VCaP (cell line): Measurements from ENCODE around the gene PAAF1.
"Not testable (repeated sequence)": the region's sequence is repeated elsewhere in the genome, so short reads cannot be mapped to it uniquely, and the experiment has no call there.

Source experiments
- H3K27ac ChIP-seq: fragments of 450-650 bp; 2 replicates; pipeline ENCODE4 v1.5.1; 2017
- CTCF ChIP-seq: fragments of 450-650 bp; conservative IDR thresholded peaks from 2 replicates; pipeline ENCODE4 v1.5.1; 2017; ENCODE audit warnings: mild to moderate bottlenecking, moderate library complexity

The PAAF1 gene

GRCh38 chr11:73931951-73932350 lies 55.2 kb downstream of the PAAF1 start:
- TF ChIP-seq CTCF = no peak
- H3K27ac ChIP-seq = no peak overlapping the region

- TF ChIP-seq CTCF = no peak
- H3K27ac ChIP-seq = no peak overlapping the region
Observed at GRCh38 chr11:73932781-73933180, 56.0 kb downstream of the PAAF1 start.

- H3K27ac ChIP-seq = not testable (repeated sequence)
Observed at GRCh38 chr11:73936047-73936446, 59.2 kb downstream of the PAAF1 start.

GRCh38 chr11:73939096-73939495 lies 62.3 kb downstream of the PAAF1 start:
- TF ChIP-seq CTCF = no peak

GRCh38 chr11:73940801-73941570 lies 64.2 kb downstream of the PAAF1 start:
- H3K27ac ChIP-seq = no peak overlapping the region
- no peak for TF ChIP-seq CTCF

More at GRCh38 chr11:73939096-73939495, 62.3 kb downstream of the PAAF1 start:
- H3K27ac ChIP-seq = no peak overlapping the region

- no peak for TF ChIP-seq CTCF
- H3K27ac ChIP-seq = no peak overlapping the region
Observed at GRCh38 chr11:73942010-73942409, 65.2 kb downstream of the PAAF1 start.

GRCh38 chr11:73944085-73944484 lies 67.3 kb downstream of the PAAF1 start:
- no peak for TF ChIP-seq CTCF
- H3K27ac ChIP-seq = no peak overlapping the region

- no peak for TF ChIP-seq CTCF
- H3K27ac ChIP-seq = no peak overlapping the region
Observed at GRCh38 chr11:73944901-73945300, 68.1 kb downstream of the PAAF1 start.
